Esophagus squamous epithelium (tissue), 5 donors: ENCODE measurements around the gene DNAAF6. TPM values are rescaled to one million over a fixed set of nuclear protein-coding genes. Genes with fewer than 3 reads are reported as not detected.

Source experiments
- DNase-seq: peaks from one replicate; lab custom pipeline; 2025; lab: John Stamatoyannopoulos, UW
- H3K27ac ChIP-seq, 4 donors: fragments of 200-600 bp; sonication (generic); one replicate each; pipeline ENCODE4 v1.5.1; 2016 to 2019; ENCODE audit warnings: mild to moderate bottlenecking in 1 of 4
- H3K27me3 ChIP-seq, 4 donors: fragments of 200-600 bp; sonication (generic); 1 replicate in 3 of 4; 2 replicates in 1 of 4; pipeline versions ENCODE4 v1.5.1 to v1.6.0; 2017 to 2021; ENCODE audit warnings: antibody characterized with exemption in 1 of 4
- H3K36me3 ChIP-seq, 3 donors: fragments of 200-600 bp; sonication (generic); one replicate each; pipeline ENCODE4 v1.5.1; 2016 to 2019
- H3K4me1 ChIP-seq, 3 donors: fragments of 200-600 bp; sonication (generic); one replicate each; pipeline ENCODE4 v1.5.1; 2017 to 2019
- H3K4me3 ChIP-seq, 4 donors: fragments of 200-600 bp; sonication (generic); 1 replicate in 3 of 4; 2 replicates in 1 of 4; pipeline ENCODE4 v1.5.1; 2016 to 2019; ENCODE audit warnings: mild to moderate bottlenecking in 2 of 4, moderate library complexity in 1 of 4
- H3K9me3 ChIP-seq, 3 donors: fragments of 200-600 bp; sonication (generic); one replicate each; pipeline ENCODE4 v1.5.1; 2016 to 2019
- CTCF ChIP-seq, 6 experiments: fragments of 450-650 bp in 4 of 6; fragments of 200-600 bp in 2 of 6; sonication (generic) in 2 of 6; IDR thresholded peaks; one replicate each; pipeline ENCODE4 v1.5.1; 2016 to 2019; ENCODE audit warnings: antibody characterized with exemption in 6 of 6, mild to moderate bottlenecking in 4 of 6, moderate library complexity in 4 of 6
- POLR2A ChIP-seq, 4 donors: fragments of 450-650 bp; IDR thresholded peaks; one replicate each; pipeline ENCODE4 v1.6.1; 2017; ENCODE audit warnings: antibody characterized with exemption in 4 of 4, mild to moderate bottlenecking in 4 of 4, moderate library complexity in 3 of 4
- WGBS, 2 donors: methylation state at CpG; one replicate each; pipeline ENCODE4 v1.1.5; 2018; 5-methylcytosine and 5-hydroxymethylcytosine counted together
- intact Hi-C: fragments of 100-400 bp; cut with DNase I; formaldehyde crosslinking; loops from one replicate; pipeline ENCODE4 v1.15.0; 2022
- small RNA-seq, 4 donors: library from RNA; depleted of rRNA; stranded (forward); fragments of <200 nt; gene quantifications; one replicate each; pipeline ENCODE3, GENCODE V24; 2016
- total RNA-seq, 4 donors: library from RNA; depleted of rRNA; stranded (reverse); fragments of >200 nt; gene quantifications; one replicate each; pipeline ENCODE4 v1.1.0, GENCODE V29; 2016
- donor health status: DM: yes; HTN: yes; CAD: no.

The DNAAF6 gene
- total RNA-seq, 4 donors from 2014 or later: not detected

DNA sequence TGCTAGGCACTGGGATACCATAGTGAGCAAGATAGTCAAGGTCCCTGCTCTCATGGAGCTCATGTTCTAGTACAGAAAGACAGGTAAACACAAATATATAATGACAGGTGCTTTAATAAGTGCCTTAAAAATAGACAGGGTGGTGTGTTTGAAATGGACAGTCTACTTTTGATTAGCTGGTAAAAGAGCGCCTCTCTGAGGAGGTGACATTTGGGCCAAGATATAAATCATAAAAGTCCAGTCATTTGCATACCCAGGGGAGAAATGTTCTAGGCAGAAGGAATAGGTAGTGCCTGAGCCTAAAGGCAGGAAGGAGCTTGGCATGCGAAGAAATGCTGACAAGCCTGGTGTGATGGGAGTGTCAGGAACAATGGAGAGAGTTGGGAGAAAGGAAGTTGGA is 83.6 kb downstream of the DNAAF6 start:
- no peaks in the 10 kb centered on the region for H3K36me3 ChIP-seq
- H3K4me3 ChIP-seq: no peak overlapping the region
- intact Hi-C loops: no loop called here
- H3K4me1 ChIP-seq: no peaks in the 10 kb centered on the region
- H3K27ac ChIP-seq: no peak overlapping the region
- DNase-seq: no peak
- H3K27me3 ChIP-seq: no peaks in the 10 kb centered on the region
- WGBS, 2 donors: 64 to 71% methylated on average over 2 of the region's 2 CpGs
- TF ChIP-seq POLR2A (IDR thresholded peaks at IDR 0.05) (no peak), CTCF (IDR thresholded peaks at IDR 0.05) (no peak)
- H3K9me3 ChIP-seq: no peaks in the 10 kb centered on the region

- intact Hi-C loops: no loop called here
- Histone ChIP-seq H3K9me3 (no peaks in the 10 kb centered on the region), H3K36me3 (no peaks in the 10 kb centered on the region), H3K4me3 (no peak overlapping the region), H3K27me3 (no peaks in the 10 kb centered on the region), H3K4me1 (no peaks in the 10 kb centered on the region), H3K27ac (no peak overlapping the region)
- DNase-seq: no peak
- TF ChIP-seq POLR2A (IDR thresholded peaks at IDR 0.05): no peak
- TF ChIP-seq CTCF (IDR thresholded peaks at IDR 0.05): no peak
- WGBS, 2 donors: 45 to 54% methylated on average over 2 of the region's 2 CpGs
These were observed 86.6 kb downstream of the DNAAF6 start for GRCh38 chrX:107293056-107293455.

Small RNA genes lying within 50 kb of the gene (small RNA-seq; reads per million reads assigned to genes)
- gene RF00019: 0 reads per million in 4 donors

Other genes starting within 250 kb of the DNAAF6 start
- gene MORC4, start 206.4 kb upstream of the DNAAF6 start, total RNA-seq: 10 to 100 TPM; 12.5 to 22.6 (median 17.2) TPM
- 10 to 100 TPM; 10.5 to 17.9 (median 13.8) TPM for gene RBM41, start 87.8 kb upstream of the DNAAF6 start, total RNA-seq
- 1 to 10 TPM in 3 of 4 donors, under 1 TPM in 1; 0.68 to 5.5 (median 2.1) TPM for gene NUP62CL, start 178 bp upstream of the DNAAF6 start, total RNA-seq
- under 1 TPM in 2 of 4 donors, not detected in 2; 0.19 to 0.62 TPM for gene FRMPD3, start 243.0 kb downstream of the DNAAF6 start, total RNA-seq